ENCODE results near the gene ASB15. TPM values are rescaled to one million over a fixed set of nuclear protein-coding genes. Genes with fewer than 3 reads are reported as not detected.
A peak's percentile ranks its signal among the peaks of the same experiment; 100 is the strongest.

Gene ASB15
- total RNA-seq, 1 donor from 2014 or later, result not detected

DNA sequence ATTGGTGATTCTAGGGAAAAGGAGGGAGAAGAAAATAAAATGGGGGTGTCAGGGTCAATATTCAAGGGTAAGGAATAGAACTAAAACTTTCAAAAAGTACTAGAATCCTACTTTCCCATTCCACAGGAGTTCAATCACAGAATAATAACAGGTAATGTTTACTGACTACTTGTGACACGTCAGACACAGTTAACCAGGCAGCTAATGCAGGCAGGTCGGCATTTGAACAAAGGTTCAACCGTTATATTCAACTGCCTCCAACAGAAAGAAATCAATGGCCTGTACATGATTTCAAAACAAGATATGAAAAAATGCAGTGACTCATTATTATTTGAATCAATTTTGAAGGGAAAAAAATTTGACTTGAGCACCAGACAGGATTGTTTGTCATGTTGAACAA, 3.1 kb downstream of the ASB15 start:
- Mint-ChIP-seq H3K36me3 (ENCODE audit: unreplicated experiment) (no peaks in the 10 kb centered on the region), H3K4me3 (ENCODE audit: unreplicated experiment) (no peak overlapping the region), H3K4me1 (ENCODE audit: low read depth, unreplicated experiment) (peaks cover 7% of the 10 kb centered on the region), H3K9me3 (ENCODE audit: unreplicated experiment) (no peaks in the 10 kb centered on the region), H3K27ac (ENCODE audit: unreplicated experiment) (no peak overlapping the region), H3K27me3 (ENCODE audit: unreplicated experiment) (no peaks in the 10 kb centered on the region)
- TF ChIP-seq CTCF (IDR thresholded peaks at IDR 0.05; ENCODE audit: partially characterized antibody, unreplicated experiment), result no peak
- no peak for DNase-seq

- Mint-ChIP-seq H3K4me1 (ENCODE audit: low read depth, unreplicated experiment) (peaks cover 7% of the 10 kb centered on the region), H3K4me3 (ENCODE audit: unreplicated experiment) (no peak overlapping the region), H3K9me3 (ENCODE audit: unreplicated experiment) (no peaks in the 10 kb centered on the region), H3K27me3 (ENCODE audit: unreplicated experiment) (no peaks in the 10 kb centered on the region), H3K27ac (ENCODE audit: unreplicated experiment) (no peak overlapping the region), H3K36me3 (ENCODE audit: unreplicated experiment) (no peaks in the 10 kb centered on the region)
- TF ChIP-seq CTCF (IDR thresholded peaks at IDR 0.05; ENCODE audit: partially characterized antibody, unreplicated experiment), result no peak
- no peak for DNase-seq
Observed at GRCh38 chr7:123607423-123607975, 5.9 kb downstream of the ASB15 start.

DNA sequence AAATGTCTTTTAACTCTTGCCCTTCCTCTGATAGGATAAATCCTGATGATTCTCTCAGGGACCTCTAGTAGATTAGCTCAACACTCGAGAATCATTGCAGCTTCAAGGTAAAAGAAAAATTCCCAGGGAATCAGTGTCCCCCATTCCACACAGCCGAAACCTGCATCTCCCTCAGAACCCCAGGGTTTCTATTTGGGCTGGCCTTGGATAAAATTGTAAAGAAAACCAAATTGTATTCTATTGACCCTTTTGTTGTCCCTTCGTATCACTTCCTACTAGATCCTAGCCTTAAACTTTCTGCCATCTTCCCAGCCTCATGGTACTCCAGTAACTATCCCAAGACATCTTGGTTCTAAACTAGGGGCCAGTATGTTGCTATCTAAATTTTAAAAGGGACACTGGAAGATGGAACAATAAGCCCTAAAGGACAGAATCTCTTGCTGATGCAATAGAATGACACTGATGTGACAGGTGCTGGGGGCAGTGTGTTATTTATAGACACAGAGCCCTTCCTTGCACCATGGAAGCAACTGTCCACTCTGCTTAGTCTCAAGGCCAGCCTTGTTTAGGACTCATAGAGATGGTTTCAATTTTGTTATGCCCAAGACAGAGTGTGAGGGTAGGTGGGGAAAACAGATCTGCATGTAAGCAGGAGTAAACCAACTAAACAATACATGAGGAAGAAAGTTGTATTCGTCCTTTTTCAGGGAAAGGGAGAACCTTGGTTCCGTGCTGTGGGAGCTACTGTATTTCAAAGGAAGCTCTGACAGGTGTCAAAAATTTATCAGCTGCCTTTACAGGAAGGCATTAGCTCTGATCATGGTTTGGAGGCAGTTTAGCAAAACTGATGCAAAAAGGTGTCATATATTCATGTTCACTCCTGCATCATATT, 7.6 kb downstream of the ASB15 start:
- no peak for DNase-seq
- Mint-ChIP-seq H3K27me3 (ENCODE audit: unreplicated experiment) (no peaks in the 10 kb centered on the region), H3K4me3 (ENCODE audit: unreplicated experiment) (no peak overlapping the region), H3K36me3 (ENCODE audit: unreplicated experiment) (no peaks in the 10 kb centered on the region), H3K4me1 (ENCODE audit: low read depth, unreplicated experiment) (peaks cover 7% of the 10 kb centered on the region), H3K27ac (ENCODE audit: unreplicated experiment) (peak overlapping the region; percentile 59), H3K9me3 (ENCODE audit: unreplicated experiment) (no peaks in the 10 kb centered on the region)
- TF ChIP-seq CTCF (IDR thresholded peaks at IDR 0.05; ENCODE audit: partially characterized antibody, unreplicated experiment), result no peak

- H3K9me3 Mint-ChIP-seq (ENCODE audit: unreplicated experiment), result no peaks in the 10 kb centered on the region
- no peaks in the 10 kb centered on the region for H3K36me3 Mint-ChIP-seq (ENCODE audit: unreplicated experiment)
- peaks cover 7% of the 10 kb centered on the region for H3K4me1 Mint-ChIP-seq (ENCODE audit: low read depth, unreplicated experiment)
- H3K27ac Mint-ChIP-seq (ENCODE audit: unreplicated experiment), result no peak overlapping the region
- no peak overlapping the region for H3K4me3 Mint-ChIP-seq (ENCODE audit: unreplicated experiment)
- DNase-seq, result no peak
- no peak for TF ChIP-seq CTCF (IDR thresholded peaks at IDR 0.05; ENCODE audit: partially characterized antibody, unreplicated experiment)
- no peaks in the 10 kb centered on the region for H3K27me3 Mint-ChIP-seq (ENCODE audit: unreplicated experiment)
Observed at GRCh38 chr7:123609883-123610239, 8.2 kb downstream of the ASB15 start.

DNA sequence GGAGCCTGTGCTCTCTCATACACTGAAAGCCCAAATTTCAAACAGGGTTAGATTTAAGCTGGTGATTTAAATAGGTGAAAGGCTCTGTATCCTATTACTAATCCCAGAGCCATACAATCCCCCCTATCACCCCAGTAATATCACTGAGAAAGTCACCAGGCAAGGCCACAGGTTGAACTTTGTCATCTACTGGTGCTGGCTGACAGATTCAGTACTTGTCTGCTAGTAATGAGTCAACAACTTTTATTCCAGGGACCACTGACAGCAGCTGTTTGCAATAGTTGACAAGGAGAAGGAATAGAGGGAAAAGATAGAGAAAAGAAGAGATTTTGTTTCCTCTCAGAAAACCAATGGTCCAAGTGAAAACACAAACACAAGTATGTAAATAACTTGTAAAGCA, 10.4 kb downstream of the ASB15 start:
- peaks cover 7% of the 10 kb centered on the region for H3K4me1 Mint-ChIP-seq (ENCODE audit: low read depth, unreplicated experiment)
- H3K27ac Mint-ChIP-seq (ENCODE audit: unreplicated experiment), result no peak overlapping the region
- no peak for TF ChIP-seq CTCF (IDR thresholded peaks at IDR 0.05; ENCODE audit: partially characterized antibody, unreplicated experiment)
- no peak overlapping the region for H3K4me3 Mint-ChIP-seq (ENCODE audit: unreplicated experiment)
- no peaks in the 10 kb centered on the region for H3K27me3 Mint-ChIP-seq (ENCODE audit: unreplicated experiment)
- no peaks in the 10 kb centered on the region for H3K36me3 Mint-ChIP-seq (ENCODE audit: unreplicated experiment)
- H3K9me3 Mint-ChIP-seq (ENCODE audit: unreplicated experiment), result no peaks in the 10 kb centered on the region
- DNase-seq, result no peak

Data from glutamatergic neuron (in vitro differentiated cells).